ENCODE measurements around the gene FBL.

DNA sequence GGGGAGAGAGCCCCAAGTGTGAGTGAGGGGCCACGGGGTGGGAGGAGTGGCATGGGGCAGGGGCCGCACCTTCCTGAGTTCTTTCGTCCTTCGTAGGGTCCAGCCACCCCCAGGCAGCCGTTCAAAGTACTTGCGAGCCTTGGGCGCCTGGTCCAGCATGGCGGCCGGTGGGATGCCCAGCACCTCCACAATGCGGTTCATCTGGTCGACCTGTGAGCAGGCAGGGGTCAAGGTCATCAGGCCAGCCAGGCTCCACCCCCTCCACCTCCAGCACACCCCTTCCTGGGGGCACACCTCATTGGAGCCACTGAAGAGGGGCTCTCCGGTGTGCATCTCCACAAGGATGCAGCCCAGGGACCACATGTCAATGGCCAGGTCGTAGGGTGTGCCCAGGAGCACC is 19.0 kb downstream of the FBL start:
- no peak for TF ChIP-seq RAD21 (IDR thresholded peaks at IDR 0.05 in 1 of 2, conservative IDR thresholded peaks at IDR 0.05 in 1 of 2; ENCODE audit: low read depth in 2 of 2, low read length in 2 of 2)
- TF ChIP-seq, protein P1, sequence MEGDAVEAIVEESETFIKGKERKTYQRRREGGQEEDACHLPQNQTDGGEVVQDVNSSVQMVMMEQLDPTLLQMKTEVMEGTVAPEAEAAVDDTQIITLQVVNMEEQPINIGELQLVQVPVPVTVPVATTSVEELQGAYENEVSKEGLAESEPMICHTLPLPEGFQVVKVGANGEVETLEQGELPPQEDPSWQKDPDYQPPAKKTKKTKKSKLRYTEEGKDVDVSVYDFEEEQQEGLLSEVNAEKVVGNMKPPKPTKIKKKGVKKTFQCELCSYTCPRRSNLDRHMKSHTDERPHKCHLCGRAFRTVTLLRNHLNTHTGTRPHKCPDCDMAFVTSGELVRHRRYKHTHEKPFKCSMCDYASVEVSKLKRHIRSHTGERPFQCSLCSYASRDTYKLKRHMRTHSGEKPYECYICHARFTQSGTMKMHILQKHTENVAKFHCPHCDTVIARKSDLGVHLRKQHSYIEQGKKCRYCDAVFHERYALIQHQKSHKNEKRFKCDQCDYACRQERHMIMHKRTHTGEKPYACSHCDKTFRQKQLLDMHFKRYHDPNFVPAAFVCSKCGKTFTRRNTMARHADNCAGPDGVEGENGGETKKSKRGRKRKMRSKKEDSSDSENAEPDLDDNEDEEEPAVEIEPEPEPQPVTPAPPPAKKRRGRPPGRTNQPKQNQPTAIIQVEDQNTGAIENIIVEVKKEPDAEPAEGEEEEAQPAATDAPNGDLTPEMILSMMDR (IDR thresholded peaks at IDR 0.05; ENCODE audit: control extremely low read depth in 1 of 3, insufficient read depth in 1 of 3, low read depth in 1 of 3, low read length in 3 of 3): no peak
- TF ChIP-seq GABPA (IDR thresholded peaks at IDR 0.05; ENCODE audit: borderline replicate concordance, insufficient read depth, low read length): no peak
- no peak for TF ChIP-seq CREB1 (IDR thresholded peaks at IDR 0.05)
- TF ChIP-seq, protein P2, sequence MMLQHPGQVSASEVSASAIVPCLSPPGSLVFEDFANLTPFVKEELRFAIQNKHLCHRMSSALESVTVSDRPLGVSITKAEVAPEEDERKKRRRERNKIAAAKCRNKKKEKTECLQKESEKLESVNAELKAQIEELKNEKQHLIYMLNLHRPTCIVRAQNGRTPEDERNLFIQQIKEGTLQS (IDR thresholded peaks at IDR 0.05; ENCODE audit: insufficient read depth, low read depth, low read length): no peak
